ENCODE data around the gene ATXN3.

The ATXN3 gene

GRCh38 chr14:92039719-92040430 lies 66.5 kb downstream of the ATXN3 start, which contains the start of gene TRIP11:
TSS of gene TRIP11 (minus strand) at chr14:92040059. CDS start at chr14:92039685, 374 bp downstream.
- Mint-ChIP-seq H3K4me1 (ENCODE audit: low read depth) (peaks cover 37% of the 10 kb centered on the region), H3K9me3 (no peaks in the 10 kb centered on the region), H3K36me3 (ENCODE audit: low read depth) (peaks cover 11% of the 10 kb centered on the region), H3K27ac (peak within 1 kb of the TSS; percentile 97), H3K27me3 (no peaks in the 10 kb centered on the region), H3K4me3 (peak within 1 kb of the TSS; percentile 96)

GRCh38 chr14:92039063-92039718 lies 67.2 kb downstream of the ATXN3 start:
- no peaks in the 10 kb centered on the region for H3K9me3 Mint-ChIP-seq
- peaks cover 11% of the 10 kb centered on the region for H3K36me3 Mint-ChIP-seq (ENCODE audit: low read depth)

GRCh38 chr14:92037989-92038388 lies 68.4 kb downstream of the ATXN3 start:
- no peaks in the 10 kb centered on the region for H3K9me3 Mint-ChIP-seq
- peaks cover 15% of the 10 kb centered on the region for H3K36me3 Mint-ChIP-seq (ENCODE audit: low read depth)
- H3K27me3 Mint-ChIP-seq = no peaks in the 10 kb centered on the region
- peaks cover 49% of the 10 kb centered on the region for H3K4me1 Mint-ChIP-seq (ENCODE audit: low read depth)
- H3K27ac Mint-ChIP-seq = peak overlapping the region; percentile 46
- peak overlapping the region; percentile 96 for H3K4me3 Mint-ChIP-seq

More at GRCh38 chr14:92039063-92039718, 67.2 kb downstream of the ATXN3 start:
- H3K4me3 Mint-ChIP-seq = peak overlapping the region; percentile 96
- peaks cover 42% of the 10 kb centered on the region for H3K4me1 Mint-ChIP-seq (ENCODE audit: low read depth)
- H3K27me3 Mint-ChIP-seq = no peaks in the 10 kb centered on the region
- H3K27ac Mint-ChIP-seq = peak overlapping the region; percentile 97

- Mint-ChIP-seq H3K4me3 (no peak overlapping the region), H3K36me3 (ENCODE audit: low read depth) (peaks cover 20% of the 10 kb centered on the region), H3K9me3 (no peaks in the 10 kb centered on the region), H3K27ac (no peak overlapping the region), H3K4me1 (ENCODE audit: low read depth) (peaks cover 49% of the 10 kb centered on the region), H3K27me3 (no peaks in the 10 kb centered on the region)
These were observed 70.5 kb downstream of the ATXN3 start for GRCh38 chr14:92035890-92036289.

- H3K27me3 Mint-ChIP-seq = no peaks in the 10 kb centered on the region
- no peaks in the 10 kb centered on the region for H3K9me3 Mint-ChIP-seq
- H3K27ac Mint-ChIP-seq = peak overlapping the region; percentile 62
- no peak overlapping the region for H3K4me3 Mint-ChIP-seq
- H3K36me3 Mint-ChIP-seq (ENCODE audit: low read depth) = peaks cover 32% of the 10 kb centered on the region
- peaks cover 46% of the 10 kb centered on the region for H3K4me1 Mint-ChIP-seq (ENCODE audit: low read depth)
These were observed 72.3 kb downstream of the ATXN3 start for GRCh38 chr14:92033906-92034687.

GRCh38 chr14:92033433-92033832 lies 72.9 kb downstream of the ATXN3 start:
- H3K4me1 Mint-ChIP-seq (ENCODE audit: low read depth) = peaks cover 41% of the 10 kb centered on the region
- peak overlapping the region; percentile 62 for H3K27ac Mint-ChIP-seq
- peaks cover 37% of the 10 kb centered on the region for H3K36me3 Mint-ChIP-seq (ENCODE audit: low read depth)
- H3K27me3 Mint-ChIP-seq = no peaks in the 10 kb centered on the region
- no peaks in the 10 kb centered on the region for H3K9me3 Mint-ChIP-seq
- H3K4me3 Mint-ChIP-seq = no peak overlapping the region

- H3K4me1 Mint-ChIP-seq (ENCODE audit: low read depth) = peaks cover 20% of the 10 kb centered on the region
- H3K9me3 Mint-ChIP-seq = no peaks in the 10 kb centered on the region
These were observed 79.7 kb downstream of the ATXN3 start for GRCh38 chr14:92026548-92027190.

GRCh38 chr14:92022036-92022435 lies 84.3 kb downstream of the ATXN3 start:
- peaks cover 11% of the 10 kb centered on the region for H3K4me1 Mint-ChIP-seq (ENCODE audit: low read depth)
- H3K27ac Mint-ChIP-seq = no peak overlapping the region
- no peak overlapping the region for H3K4me3 Mint-ChIP-seq
- no peaks in the 10 kb centered on the region for H3K27me3 Mint-ChIP-seq
- no peaks in the 10 kb centered on the region for H3K9me3 Mint-ChIP-seq
- peaks cover 24% of the 10 kb centered on the region for H3K36me3 Mint-ChIP-seq (ENCODE audit: low read depth)

More at GRCh38 chr14:92026548-92027190, 79.7 kb downstream of the ATXN3 start:
- Mint-ChIP-seq H3K4me3 (no peak overlapping the region), H3K36me3 (ENCODE audit: low read depth) (peaks cover 47% of the 10 kb centered on the region), H3K27ac (peak overlapping the region; percentile 49), H3K27me3 (no peaks in the 10 kb centered on the region)

GRCh38 chr14:92021523-92021922 lies 84.9 kb downstream of the ATXN3 start:
- H3K4me3 Mint-ChIP-seq = no peak overlapping the region
- peaks cover 6% of the 10 kb centered on the region for H3K4me1 Mint-ChIP-seq (ENCODE audit: low read depth)
- no peak overlapping the region for H3K27ac Mint-ChIP-seq
- peaks cover 22% of the 10 kb centered on the region for H3K36me3 Mint-ChIP-seq (ENCODE audit: low read depth)
- no peaks in the 10 kb centered on the region for H3K27me3 Mint-ChIP-seq
- no peaks in the 10 kb centered on the region for H3K9me3 Mint-ChIP-seq

- H3K4me3 Mint-ChIP-seq = no peak overlapping the region
- H3K27me3 Mint-ChIP-seq = no peaks in the 10 kb centered on the region
- H3K4me1 Mint-ChIP-seq (ENCODE audit: low read depth) = peaks cover 11% of the 10 kb centered on the region
- H3K9me3 Mint-ChIP-seq = no peaks in the 10 kb centered on the region
- peak overlapping the region; percentile 49 for H3K27ac Mint-ChIP-seq
- peaks cover 48% of the 10 kb centered on the region for H3K36me3 Mint-ChIP-seq (ENCODE audit: low read depth)
These were observed 92.3 kb downstream of the ATXN3 start for GRCh38 chr14:92014040-92014439.

GRCh38 chr14:92012121-92012748 lies 94.1 kb downstream of the ATXN3 start:
- H3K9me3 Mint-ChIP-seq = no peaks in the 10 kb centered on the region
- no peak overlapping the region for H3K4me3 Mint-ChIP-seq
- peaks cover 10% of the 10 kb centered on the region for H3K4me1 Mint-ChIP-seq (ENCODE audit: low read depth)
- no peak overlapping the region for H3K27ac Mint-ChIP-seq
- peaks cover 59% of the 10 kb centered on the region for H3K36me3 Mint-ChIP-seq (ENCODE audit: low read depth)
- H3K27me3 Mint-ChIP-seq = no peaks in the 10 kb centered on the region

GRCh38 chr14:92010644-92011043 lies 95.7 kb downstream of the ATXN3 start:
- Mint-ChIP-seq H3K27ac (no peak overlapping the region), H3K4me1 (ENCODE audit: low read depth) (peaks cover 16% of the 10 kb centered on the region), H3K36me3 (ENCODE audit: low read depth) (peaks cover 61% of the 10 kb centered on the region), H3K27me3 (no peaks in the 10 kb centered on the region), H3K4me3 (no peak overlapping the region), H3K9me3 (no peaks in the 10 kb centered on the region)

- H3K36me3 Mint-ChIP-seq (ENCODE audit: low read depth) = peaks cover 71% of the 10 kb centered on the region
- no peak overlapping the region for H3K4me3 Mint-ChIP-seq
- no peak overlapping the region for H3K27ac Mint-ChIP-seq
- peaks cover 26% of the 10 kb centered on the region for H3K4me1 Mint-ChIP-seq (ENCODE audit: low read depth)
- H3K27me3 Mint-ChIP-seq = no peaks in the 10 kb centered on the region
- no peaks in the 10 kb centered on the region for H3K9me3 Mint-ChIP-seq
These were observed 96.8 kb downstream of the ATXN3 start for GRCh38 chr14:92009604-92010003.
